Measurements from ENCODE around the gene DCAF5.

The DCAF5 gene

GRCh38 chr14:69149461-69150244 lies 3.3 kb downstream of the DCAF5 start:
- ChIA-PET CTCF (interaction anchor here (0.9 to 3.2 kb wide), 7 partner anchors 11 to 55 kb away, joined by 3 to 21 read pairs (median 5); partner anchors contain the start of gene EXD2), POLR2A (no interaction called here)
- DNase-seq (ENCODE audit: extremely low spot score): no peak
- TF ChIP-seq, protein P1, sequence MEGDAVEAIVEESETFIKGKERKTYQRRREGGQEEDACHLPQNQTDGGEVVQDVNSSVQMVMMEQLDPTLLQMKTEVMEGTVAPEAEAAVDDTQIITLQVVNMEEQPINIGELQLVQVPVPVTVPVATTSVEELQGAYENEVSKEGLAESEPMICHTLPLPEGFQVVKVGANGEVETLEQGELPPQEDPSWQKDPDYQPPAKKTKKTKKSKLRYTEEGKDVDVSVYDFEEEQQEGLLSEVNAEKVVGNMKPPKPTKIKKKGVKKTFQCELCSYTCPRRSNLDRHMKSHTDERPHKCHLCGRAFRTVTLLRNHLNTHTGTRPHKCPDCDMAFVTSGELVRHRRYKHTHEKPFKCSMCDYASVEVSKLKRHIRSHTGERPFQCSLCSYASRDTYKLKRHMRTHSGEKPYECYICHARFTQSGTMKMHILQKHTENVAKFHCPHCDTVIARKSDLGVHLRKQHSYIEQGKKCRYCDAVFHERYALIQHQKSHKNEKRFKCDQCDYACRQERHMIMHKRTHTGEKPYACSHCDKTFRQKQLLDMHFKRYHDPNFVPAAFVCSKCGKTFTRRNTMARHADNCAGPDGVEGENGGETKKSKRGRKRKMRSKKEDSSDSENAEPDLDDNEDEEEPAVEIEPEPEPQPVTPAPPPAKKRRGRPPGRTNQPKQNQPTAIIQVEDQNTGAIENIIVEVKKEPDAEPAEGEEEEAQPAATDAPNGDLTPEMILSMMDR (IDR thresholded peaks at IDR 0.05; ENCODE audit: control extremely low read depth, extremely low read depth, low read depth, missing control alignments): no peak

GRCh38 chr14:69142101-69142500 lies 10.8 kb downstream of the DCAF5 start:
- TF ChIP-seq, protein P1 (IDR thresholded peaks at IDR 0.05; ENCODE audit: control extremely low read depth, extremely low read depth, low read depth, missing control alignments): no peak
- no peak for DNase-seq (ENCODE audit: extremely low spot score)
- ChIA-PET CTCF (interaction anchor here (2.9 to 7.1 kb wide), 2 partner anchors 10 to 11 kb away, joined by 11 to 58 read pairs; no protein-coding TSS in a partner anchor), POLR2A (no interaction called here)

GRCh38 chr14:69141550-69141949 lies 11.4 kb downstream of the DCAF5 start:
- TF ChIP-seq, protein P1 (IDR thresholded peaks at IDR 0.05; ENCODE audit: control extremely low read depth, extremely low read depth, low read depth, missing control alignments): no peak
- ChIA-PET CTCF (interaction anchor here (2.9 to 7.1 kb wide), 2 partner anchors 10 to 11 kb away, joined by 11 to 58 read pairs; no protein-coding TSS in a partner anchor), POLR2A (no interaction called here)
- no peak for DNase-seq (ENCODE audit: extremely low spot score)

GRCh38 chr14:69139743-69140142 lies 13.2 kb downstream of the DCAF5 start:
- CTCF ChIA-PET: interaction anchor here (1.3 to 7.1 kb wide), 3 partner anchors 9 to 16 kb away, joined by 4 to 58 read pairs (median 18); no protein-coding TSS in a partner anchor
- TF ChIP-seq, protein P1 (IDR thresholded peaks at IDR 0.05; ENCODE audit: control extremely low read depth, extremely low read depth, low read depth, missing control alignments): no peak
- no peak for DNase-seq (ENCODE audit: extremely low spot score)
- POLR2A ChIA-PET: no interaction called here

DNA sequence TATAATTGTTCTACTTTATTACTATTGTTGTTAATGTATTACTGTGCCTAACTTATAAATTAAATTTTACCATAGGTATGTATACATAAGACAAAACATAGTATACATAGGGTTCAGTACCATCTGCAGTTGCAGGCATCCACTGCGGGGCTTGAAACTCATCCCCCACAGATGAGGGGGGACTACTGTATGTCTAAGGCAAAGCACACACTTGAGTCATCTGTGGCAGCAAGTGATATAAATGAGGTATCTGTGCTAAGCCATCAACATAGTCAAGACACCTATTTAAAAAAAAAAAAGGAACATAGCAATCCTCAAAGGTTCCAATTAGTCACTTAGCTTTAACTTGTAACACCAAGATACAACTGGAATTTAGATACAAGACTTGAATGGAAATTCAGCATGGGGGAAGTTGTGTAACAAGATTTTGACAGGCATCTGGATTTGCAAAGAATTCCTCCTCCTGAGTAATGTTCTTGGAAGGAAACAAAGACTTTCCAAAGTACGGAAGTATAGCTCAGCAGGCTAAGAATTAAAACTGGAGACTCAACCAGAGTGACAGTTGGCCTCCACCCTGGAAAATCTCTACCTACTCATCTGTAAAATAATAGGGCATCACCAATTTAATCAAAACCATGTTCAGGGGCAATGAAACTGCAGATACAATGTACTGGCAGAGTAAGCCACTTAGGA lies 14.9 kb downstream of the DCAF5 start:
- ChIA-PET POLR2A (no interaction called here), CTCF (interaction anchor here (1.5 to 7.1 kb wide), 3 partner anchors 7 to 13 kb away, joined by 3 to 58 read pairs (median 18); no protein-coding TSS in a partner anchor)
- DNase-seq (ENCODE audit: extremely low spot score): no peak
- TF ChIP-seq, protein P1 (IDR thresholded peaks at IDR 0.05; ENCODE audit: control extremely low read depth, extremely low read depth, low read depth, missing control alignments): no peak

DNA sequence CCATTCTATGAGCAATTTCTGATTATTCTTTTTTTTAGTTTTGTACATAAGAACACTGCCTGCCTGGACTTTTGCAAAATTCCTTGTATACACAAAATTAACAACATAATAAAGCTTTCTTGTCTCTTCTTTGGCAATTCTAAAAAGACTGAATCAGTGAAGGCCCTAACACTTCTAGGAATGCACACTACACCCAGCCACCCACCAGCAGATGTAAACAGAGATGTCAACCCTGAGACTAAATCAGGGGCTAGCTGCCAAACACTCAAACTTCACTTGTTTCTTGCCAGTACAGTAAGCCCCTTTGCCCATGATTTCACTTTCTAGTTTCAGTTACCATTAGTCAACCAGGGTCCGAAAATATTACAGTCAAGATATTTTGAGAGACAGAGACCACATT lies 15.5 kb downstream of the DCAF5 start:
- ChIA-PET POLR2A (no interaction called here), CTCF (interaction anchor here (1.5 to 7.1 kb wide), 3 partner anchors 7 to 13 kb away, joined by 3 to 58 read pairs (median 18); no protein-coding TSS in a partner anchor)
- DNase-seq (ENCODE audit: extremely low spot score): no peak
- TF ChIP-seq, protein P1 (IDR thresholded peaks at IDR 0.05; ENCODE audit: control extremely low read depth, extremely low read depth, low read depth, missing control alignments): no peak
